ENCODE results near the gene DYSF. TPM values are rescaled to one million over a fixed set of nuclear protein-coding genes. Genes with fewer than 3 reads are reported as not detected.

DYSF gene
- total RNA-seq, 1 donor from 2014 or later, result 72.0 TPM

DNA sequence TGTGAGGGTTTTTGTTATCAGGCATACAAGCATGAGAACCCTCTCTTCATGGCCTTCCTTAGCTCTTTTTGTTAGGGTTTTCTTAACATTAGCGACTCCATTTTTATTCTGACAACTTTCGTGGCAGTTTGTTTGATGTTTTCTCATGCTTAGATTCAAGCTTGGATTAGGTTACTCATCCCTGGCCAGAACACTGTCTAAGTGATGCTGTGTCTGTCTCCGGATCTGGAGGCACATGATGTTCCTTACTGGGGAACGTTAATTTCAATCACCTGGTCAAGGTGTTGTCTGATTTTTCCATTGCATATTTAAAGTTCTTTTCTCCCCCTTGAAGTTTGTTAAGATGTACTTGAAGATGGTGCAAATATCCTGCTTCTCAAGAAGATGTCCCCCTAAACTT lies 40.7 kb downstream of the DYSF start:
- TF ChIP-seq, protein P1, sequence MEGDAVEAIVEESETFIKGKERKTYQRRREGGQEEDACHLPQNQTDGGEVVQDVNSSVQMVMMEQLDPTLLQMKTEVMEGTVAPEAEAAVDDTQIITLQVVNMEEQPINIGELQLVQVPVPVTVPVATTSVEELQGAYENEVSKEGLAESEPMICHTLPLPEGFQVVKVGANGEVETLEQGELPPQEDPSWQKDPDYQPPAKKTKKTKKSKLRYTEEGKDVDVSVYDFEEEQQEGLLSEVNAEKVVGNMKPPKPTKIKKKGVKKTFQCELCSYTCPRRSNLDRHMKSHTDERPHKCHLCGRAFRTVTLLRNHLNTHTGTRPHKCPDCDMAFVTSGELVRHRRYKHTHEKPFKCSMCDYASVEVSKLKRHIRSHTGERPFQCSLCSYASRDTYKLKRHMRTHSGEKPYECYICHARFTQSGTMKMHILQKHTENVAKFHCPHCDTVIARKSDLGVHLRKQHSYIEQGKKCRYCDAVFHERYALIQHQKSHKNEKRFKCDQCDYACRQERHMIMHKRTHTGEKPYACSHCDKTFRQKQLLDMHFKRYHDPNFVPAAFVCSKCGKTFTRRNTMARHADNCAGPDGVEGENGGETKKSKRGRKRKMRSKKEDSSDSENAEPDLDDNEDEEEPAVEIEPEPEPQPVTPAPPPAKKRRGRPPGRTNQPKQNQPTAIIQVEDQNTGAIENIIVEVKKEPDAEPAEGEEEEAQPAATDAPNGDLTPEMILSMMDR (IDR thresholded peaks at IDR 0.05), result no peak
- Mint-ChIP-seq H3K27ac (ENCODE audit: unreplicated experiment) (no peak overlapping the region), H3K36me3 (ENCODE audit: unreplicated experiment) (peaks cover 5% of the 10 kb centered on the region), H3K27me3 (ENCODE audit: unreplicated experiment) (no peaks in the 10 kb centered on the region), H3K4me1 (ENCODE audit: unreplicated experiment) (peaks cover 37% of the 10 kb centered on the region), H3K9me3 (ENCODE audit: unreplicated experiment) (no peaks in the 10 kb centered on the region), H3K4me3 (ENCODE audit: unreplicated experiment) (no peak overlapping the region)
- DNase-seq (ENCODE audit: extremely low spot score, unreplicated experiment), result no peak

DNA sequence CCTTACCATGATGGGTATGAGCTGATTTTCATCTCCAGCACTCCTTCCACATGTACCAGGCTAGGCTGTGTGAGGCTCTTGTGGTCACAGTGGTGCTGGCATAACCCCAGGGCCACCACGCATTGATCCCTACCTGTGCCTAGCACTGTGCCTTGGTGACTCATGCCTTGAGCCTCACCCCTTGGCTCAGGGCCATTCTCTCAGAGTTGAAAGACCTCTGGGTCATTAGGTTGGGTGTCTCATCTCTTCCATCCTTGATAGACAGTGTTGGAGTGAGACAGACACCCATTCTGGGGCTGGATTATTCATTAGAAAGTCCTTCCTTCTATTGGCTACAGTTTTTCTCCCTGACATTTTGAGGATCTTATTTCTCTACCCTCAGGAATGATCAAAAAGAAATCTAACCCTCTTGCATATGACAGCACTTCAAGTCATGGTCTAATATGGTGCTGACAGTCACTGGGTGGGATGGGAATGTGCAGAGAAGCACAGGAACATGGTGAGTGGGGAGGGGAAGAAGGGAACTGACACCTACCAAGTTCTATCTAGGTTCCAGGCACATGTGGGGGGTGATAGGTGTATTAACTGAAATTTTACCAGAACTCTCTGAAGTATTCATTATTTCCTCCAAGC lies 41.3 kb downstream of the DYSF start:
- Mint-ChIP-seq H3K27me3 (ENCODE audit: unreplicated experiment) (no peaks in the 10 kb centered on the region), H3K9me3 (ENCODE audit: unreplicated experiment) (no peaks in the 10 kb centered on the region), H3K4me3 (ENCODE audit: unreplicated experiment) (no peak overlapping the region), H3K4me1 (ENCODE audit: unreplicated experiment) (peaks cover 38% of the 10 kb centered on the region), H3K27ac (ENCODE audit: unreplicated experiment) (no peak overlapping the region), H3K36me3 (ENCODE audit: unreplicated experiment) (peaks cover 5% of the 10 kb centered on the region)
- TF ChIP-seq, protein P1 (IDR thresholded peaks at IDR 0.05), result no peak
- DNase-seq (ENCODE audit: extremely low spot score, unreplicated experiment), result no peak

DNA sequence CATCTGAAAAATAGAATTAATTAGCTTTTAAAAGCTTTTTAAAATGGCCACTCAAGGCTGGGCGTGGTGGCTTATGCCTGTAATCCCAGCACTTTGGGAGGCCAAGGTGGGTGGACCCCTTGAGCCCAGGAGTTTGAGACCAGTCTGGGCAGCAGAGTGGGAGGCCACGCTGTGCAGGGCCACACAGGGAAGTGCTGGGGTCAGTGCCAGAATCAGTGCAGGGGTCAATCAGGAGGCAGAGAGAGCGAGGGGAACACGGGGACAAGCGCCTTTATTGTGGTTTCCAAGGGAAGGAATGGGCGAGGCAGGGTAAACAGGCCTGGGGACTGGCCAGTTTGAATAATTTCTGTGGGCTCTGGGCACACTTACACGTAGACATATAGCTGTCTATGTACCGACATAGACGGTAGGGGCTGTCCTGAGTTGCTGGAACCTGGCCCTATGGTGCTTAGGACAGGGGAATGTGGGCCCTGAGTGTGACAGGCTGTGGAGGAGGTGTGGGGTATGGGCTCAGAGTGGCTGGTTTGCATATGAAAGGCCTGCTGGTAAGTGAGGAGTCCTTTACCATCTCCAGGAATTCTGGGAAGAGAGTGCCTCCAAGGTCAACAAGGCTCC lies 42.9 kb downstream of the DYSF start:
- Mint-ChIP-seq H3K4me3 (ENCODE audit: unreplicated experiment) (no peak overlapping the region), H3K27me3 (ENCODE audit: unreplicated experiment) (no peaks in the 10 kb centered on the region), H3K4me1 (ENCODE audit: unreplicated experiment) (peaks cover 49% of the 10 kb centered on the region), H3K36me3 (ENCODE audit: unreplicated experiment) (peaks cover 2% of the 10 kb centered on the region), H3K9me3 (ENCODE audit: unreplicated experiment) (no peaks in the 10 kb centered on the region), H3K27ac (ENCODE audit: unreplicated experiment) (peak overlapping the region; percentile 15)
- TF ChIP-seq, protein P1 (IDR thresholded peaks at IDR 0.05), result no peak
- no peak for DNase-seq (ENCODE audit: extremely low spot score, unreplicated experiment)

DNA sequence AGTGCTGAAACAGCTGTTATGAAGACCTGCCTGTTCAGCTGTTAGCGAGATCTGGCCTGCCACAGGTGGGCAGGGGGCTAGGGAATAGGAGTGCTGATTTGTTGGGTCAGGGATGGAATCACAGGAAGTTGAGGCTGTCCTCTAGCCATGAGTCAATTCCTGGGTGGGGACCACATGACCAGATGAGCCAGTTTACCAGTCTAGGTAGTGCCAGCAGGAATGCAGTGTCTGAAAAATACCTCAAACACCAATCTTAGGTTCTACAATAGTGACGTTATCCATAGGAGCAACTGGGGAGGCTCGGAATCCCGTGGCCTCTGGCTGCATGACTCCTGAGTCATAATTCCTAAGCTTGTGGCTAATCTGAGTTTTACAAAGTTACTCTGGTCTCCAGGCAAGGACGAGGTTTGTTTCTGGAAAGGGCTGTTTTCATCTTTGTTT lies 44.9 kb downstream of the DYSF start:
- TF ChIP-seq, protein P1 (IDR thresholded peaks at IDR 0.05), result no peak
- Mint-ChIP-seq H3K4me3 (ENCODE audit: unreplicated experiment) (no peak overlapping the region), H3K27me3 (ENCODE audit: unreplicated experiment) (no peaks in the 10 kb centered on the region), H3K27ac (ENCODE audit: unreplicated experiment) (peak overlapping the region; percentile 86), H3K36me3 (ENCODE audit: unreplicated experiment) (peaks cover 2% of the 10 kb centered on the region), H3K9me3 (ENCODE audit: unreplicated experiment) (no peaks in the 10 kb centered on the region), H3K4me1 (ENCODE audit: unreplicated experiment) (peaks cover 36% of the 10 kb centered on the region)
- no peak for DNase-seq (ENCODE audit: extremely low spot score, unreplicated experiment)

DNA sequence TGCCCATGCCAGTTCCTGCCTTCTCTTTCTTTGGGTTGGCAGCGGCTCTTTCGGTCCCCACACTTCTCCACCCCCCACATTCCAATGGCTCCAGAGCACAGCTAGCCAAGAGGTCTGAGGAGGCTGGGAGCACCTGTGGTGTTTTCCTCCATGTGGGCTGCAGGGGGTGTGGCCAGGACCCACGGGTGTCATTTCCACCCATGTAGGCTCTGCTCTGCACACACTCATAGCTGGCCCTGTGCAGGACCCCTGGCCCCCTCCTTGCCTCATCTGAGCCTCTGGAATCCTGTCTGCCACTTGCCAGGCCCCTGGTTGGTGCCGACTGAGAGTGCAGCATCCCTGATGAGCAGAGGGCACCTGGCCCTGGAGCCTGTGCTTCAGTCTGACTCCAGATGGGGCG lies 46.3 kb downstream of the DYSF start:
- H3K9me3 Mint-ChIP-seq (ENCODE audit: unreplicated experiment), result no peaks in the 10 kb centered on the region
- TF ChIP-seq, protein P1 (IDR thresholded peaks at IDR 0.05), result no peak

More for the DNA sequence above, 46.3 kb downstream of the DYSF start:
- H3K4me1 Mint-ChIP-seq (ENCODE audit: unreplicated experiment), result peaks cover 44% of the 10 kb centered on the region
- H3K36me3 Mint-ChIP-seq (ENCODE audit: unreplicated experiment), result peaks cover 4% of the 10 kb centered on the region
- DNase-seq (ENCODE audit: extremely low spot score, unreplicated experiment), result no peak
- H3K4me3 Mint-ChIP-seq (ENCODE audit: unreplicated experiment), result no peak overlapping the region
- no peaks in the 10 kb centered on the region for H3K27me3 Mint-ChIP-seq (ENCODE audit: unreplicated experiment)
- H3K27ac Mint-ChIP-seq (ENCODE audit: unreplicated experiment), result peak overlapping the region; percentile 86

Data from osteocyte (in vitro differentiated cells).